Measurements from ENCODE around the gene CACNA2D4.

- TF ChIP-seq EZH2 (optimal IDR thresholded peaks at IDR 0.05; ENCODE audit: low read depth, low read length) (no peak), CTCF (IDR thresholded peaks at IDR 0.05; ENCODE audit: low read length) (no peak)
Observed at GRCh38 chr12:1842183-1842904, 76.1 kb downstream of the CACNA2D4 start.
